Cardiac muscle cell (in vitro differentiated cells and primary cell): Measurements from ENCODE around the gene BAK1. TPM values are rescaled to one million over a fixed set of nuclear protein-coding genes. Genes with fewer than 3 reads are reported as not detected.

Experiments used
- DNase-seq, 2 donors: peaks; one replicate each; pipeline versions ENCODE4 v3.0.0 to v3.0.0-alpha.2; 2010 to 2017; ENCODE audit warnings: low read depth in 1 of 2, low spot score in 1 of 2
- H3K27ac ChIP-seq: fragments of 200-600 bp; sonication (generic); 2 replicates; pipeline ENCODE4 v1.5.1; 2016
- H3K27me3 ChIP-seq: fragments of 200-600 bp; sonication (generic); 2 replicates; pipeline ENCODE4 v1.6.0; 2016; ENCODE audit warnings: control low read depth
- H3K36me3 ChIP-seq: fragments of 200-600 bp; sonication (generic); 2 replicates; pipeline ENCODE4 v1.5.1; 2016; ENCODE audit warnings: control low read depth
- H3K4me1 ChIP-seq: fragments of 200-600 bp; sonication (generic); 2 replicates; pipeline ENCODE4 v1.8.1; 2017; ENCODE audit warnings: low read depth, mild to moderate bottlenecking, mixed run types
- H3K4me3 ChIP-seq: fragments of 200-600 bp; sonication (generic); 2 replicates; pipeline ENCODE4 v1.5.1; 2016; ENCODE audit warnings: mild to moderate bottlenecking
- H3K9me3 ChIP-seq: fragments of 200-600 bp; sonication (generic); 2 replicates; pipeline ENCODE4 v1.5.1; 2017; ENCODE audit warnings: low read depth, mild to moderate bottlenecking, control low read depth
- polyA plus RNA-seq: library from polyadenylated mRNA; unstranded; fragments of >200 nt; fragmentation: Nextera tagmentation; extraction: Ambion mirVana; gene quantifications from 2 replicates; pipeline ENCODE4 v1.2.1, GENCODE V29; 2016
- total RNA-seq: library from RNA; depleted of rRNA; stranded (reverse); fragments of >200 nt; gene quantifications from 2 replicates; pipeline ENCODE4 v1.2.3, GENCODE V29; 2016
- TF ChIP-seq, protein P1 (sequence below): IDR thresholded peaks from 2 replicates; pipeline ENCODE4 v1.5.1; 2012; ENCODE audit warnings: low read depth, mild to moderate bottlenecking, low read length

The BAK1 gene
- total RNA-seq (39.0 and 60.8 TPM in 2 replicates), polyA plus RNA-seq (56.1 and 85.3 TPM in 2 replicates)

DNA sequence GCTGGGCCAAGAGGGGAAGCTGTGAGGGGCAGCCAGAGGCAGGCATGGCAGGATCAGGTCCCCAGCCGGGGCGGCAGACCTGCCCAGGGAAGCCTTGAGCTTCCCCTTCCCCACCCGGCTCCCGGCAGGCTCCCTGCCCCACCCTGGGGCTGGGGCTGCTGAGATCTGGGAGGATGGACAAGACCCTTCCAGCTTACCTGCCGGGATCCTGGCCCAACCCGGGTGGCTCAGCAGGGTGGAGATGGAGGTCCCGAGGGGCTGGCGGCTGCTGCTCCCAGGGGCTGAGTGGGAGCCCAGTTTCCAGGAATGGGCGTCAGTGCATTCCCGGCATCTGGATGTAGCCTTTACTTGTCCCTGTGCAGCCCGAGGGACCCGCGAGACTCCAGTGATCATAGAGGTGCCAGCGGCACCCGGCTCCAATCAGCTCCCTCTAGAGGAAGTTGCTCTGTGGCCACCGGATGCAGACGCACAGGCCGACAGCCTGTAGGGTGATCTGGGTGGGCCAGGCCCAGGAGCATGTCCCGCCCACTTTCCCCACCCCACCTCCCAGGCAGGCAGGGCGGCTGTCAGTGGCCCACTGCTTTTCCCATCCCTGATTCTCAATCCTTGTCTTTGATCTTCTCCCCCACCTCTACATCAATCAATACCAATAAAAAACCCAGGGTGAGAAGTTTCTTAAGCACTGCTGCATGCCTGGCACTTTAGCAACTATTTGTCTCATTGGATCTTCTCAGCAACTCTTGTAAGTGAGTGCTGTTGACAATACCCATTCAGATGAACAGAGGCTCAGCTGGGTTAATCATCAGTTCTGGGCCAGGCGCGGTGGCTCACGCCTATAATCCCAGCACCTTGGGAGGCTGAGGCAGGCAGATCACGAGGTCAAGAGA is at the start of gene BAK1:
BAK1 (minus strand) TSS at position 449 of the 887 bp plus-strand sequence. CDS start 2,672 bp downstream, outside the sequence.
- H3K4me1 ChIP-seq: peaks cover 7% of the 10 kb centered on the region
- peak within 1 kb of the TSS; percentile 75 for H3K27ac ChIP-seq
- TF ChIP-seq, protein P1, sequence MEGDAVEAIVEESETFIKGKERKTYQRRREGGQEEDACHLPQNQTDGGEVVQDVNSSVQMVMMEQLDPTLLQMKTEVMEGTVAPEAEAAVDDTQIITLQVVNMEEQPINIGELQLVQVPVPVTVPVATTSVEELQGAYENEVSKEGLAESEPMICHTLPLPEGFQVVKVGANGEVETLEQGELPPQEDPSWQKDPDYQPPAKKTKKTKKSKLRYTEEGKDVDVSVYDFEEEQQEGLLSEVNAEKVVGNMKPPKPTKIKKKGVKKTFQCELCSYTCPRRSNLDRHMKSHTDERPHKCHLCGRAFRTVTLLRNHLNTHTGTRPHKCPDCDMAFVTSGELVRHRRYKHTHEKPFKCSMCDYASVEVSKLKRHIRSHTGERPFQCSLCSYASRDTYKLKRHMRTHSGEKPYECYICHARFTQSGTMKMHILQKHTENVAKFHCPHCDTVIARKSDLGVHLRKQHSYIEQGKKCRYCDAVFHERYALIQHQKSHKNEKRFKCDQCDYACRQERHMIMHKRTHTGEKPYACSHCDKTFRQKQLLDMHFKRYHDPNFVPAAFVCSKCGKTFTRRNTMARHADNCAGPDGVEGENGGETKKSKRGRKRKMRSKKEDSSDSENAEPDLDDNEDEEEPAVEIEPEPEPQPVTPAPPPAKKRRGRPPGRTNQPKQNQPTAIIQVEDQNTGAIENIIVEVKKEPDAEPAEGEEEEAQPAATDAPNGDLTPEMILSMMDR: peak; percentile 58
- H3K4me3 ChIP-seq: peak within 1 kb of the TSS; percentile 61
- H3K9me3 ChIP-seq: no peaks in the 10 kb centered on the region
- H3K36me3 ChIP-seq: peaks cover 7% of the 10 kb centered on the region
- DNase-seq: peak; percentile 91 to 94
- H3K27me3 ChIP-seq: no peaks in the 10 kb centered on the region

DNA sequence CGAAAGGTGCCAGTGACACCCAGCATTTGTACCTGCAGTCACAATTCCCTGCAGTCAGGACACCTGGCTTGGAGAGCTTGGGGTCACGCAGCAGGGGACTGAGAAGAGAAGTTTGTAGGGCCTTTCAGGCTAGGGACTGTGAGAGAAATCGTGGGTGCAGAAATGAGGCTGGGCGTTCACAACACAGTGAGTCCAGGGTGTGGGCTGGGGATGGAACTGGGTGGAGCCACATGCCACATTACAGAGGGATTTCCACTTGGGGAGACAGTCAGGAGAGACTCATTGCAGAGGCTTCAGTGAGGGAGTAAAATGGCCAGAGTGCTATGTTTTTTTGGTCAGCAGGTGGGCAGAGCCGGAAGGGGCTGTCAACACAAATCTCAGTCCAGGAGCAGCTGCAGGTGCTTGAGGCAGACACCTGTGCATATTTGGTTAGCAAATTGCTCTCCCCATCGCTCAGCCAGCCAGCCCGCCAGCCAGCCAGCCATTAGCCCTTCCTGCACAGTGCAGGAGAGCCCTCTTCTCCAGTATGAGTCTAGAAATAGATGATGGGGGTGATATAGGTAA is 48.4 kb upstream of the BAK1 start:
- peaks cover 13% of the 10 kb centered on the region for H3K27me3 ChIP-seq
- DNase-seq: no peak
- H3K4me1 ChIP-seq: no peaks in the 10 kb centered on the region
- TF ChIP-seq, protein P1: no peak
- H3K9me3 ChIP-seq: no peaks in the 10 kb centered on the region
- H3K4me3 ChIP-seq: no peak overlapping the region
- H3K27ac ChIP-seq: no peak overlapping the region
- no peaks in the 10 kb centered on the region for H3K36me3 ChIP-seq

DNA sequence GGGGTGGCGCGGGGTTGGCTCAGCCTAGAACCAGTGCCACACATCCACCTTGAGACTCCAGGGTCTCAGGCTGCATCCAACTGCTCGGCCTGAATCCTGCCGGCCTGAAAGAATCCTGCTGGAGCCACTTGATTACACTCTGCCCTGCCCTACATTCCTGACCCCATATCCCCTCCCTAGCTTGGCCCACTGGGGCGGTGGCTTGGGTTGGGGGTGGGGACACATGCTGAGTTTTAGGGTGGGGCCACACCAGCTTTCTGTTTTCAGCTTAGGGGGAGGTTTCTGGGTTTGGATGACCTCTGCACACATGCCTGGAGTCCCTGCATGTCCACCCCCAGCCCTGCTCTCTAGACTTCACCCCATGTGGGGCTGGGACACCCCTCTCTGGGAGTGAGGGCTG is 47.8 kb upstream of the BAK1 start:
- no peaks in the 10 kb centered on the region for H3K36me3 ChIP-seq
- no peaks in the 10 kb centered on the region for H3K4me1 ChIP-seq
- no peak overlapping the region for H3K27ac ChIP-seq
- DNase-seq: no peak
- H3K4me3 ChIP-seq: no peak overlapping the region
- TF ChIP-seq, protein P1: no peak
- H3K27me3 ChIP-seq: peaks cover 11% of the 10 kb centered on the region
- H3K9me3 ChIP-seq: no peaks in the 10 kb centered on the region

DNA sequence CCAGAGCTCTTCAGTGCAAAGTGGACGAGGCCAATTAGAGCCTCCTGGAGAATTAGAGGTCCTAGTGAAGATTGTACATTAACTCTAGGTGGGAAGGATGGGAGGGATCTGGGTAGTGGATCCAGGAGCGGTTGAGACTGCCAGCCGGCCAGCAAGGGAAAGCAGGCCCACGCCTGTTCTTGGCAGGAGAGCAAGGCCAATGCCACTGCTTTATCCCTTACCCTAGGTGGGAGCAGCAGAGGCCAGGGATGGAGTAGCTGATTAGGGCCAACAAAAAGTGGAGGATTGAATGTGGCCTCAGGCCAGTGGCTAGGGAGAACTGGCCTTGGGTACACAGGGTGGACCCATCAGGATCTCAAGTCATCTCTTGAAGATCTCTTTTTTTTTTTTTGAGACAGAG is 44.8 kb upstream of the BAK1 start:
- DNase-seq: no peak
- Histone ChIP-seq H3K27me3 (peaks cover 41% of the 10 kb centered on the region), H3K4me3 (no peak overlapping the region), H3K4me1 (peaks cover 5% of the 10 kb centered on the region), H3K36me3 (no peaks in the 10 kb centered on the region), H3K27ac (no peak overlapping the region), H3K9me3 (no peaks in the 10 kb centered on the region)
- TF ChIP-seq, protein P1: no peak

DNA sequence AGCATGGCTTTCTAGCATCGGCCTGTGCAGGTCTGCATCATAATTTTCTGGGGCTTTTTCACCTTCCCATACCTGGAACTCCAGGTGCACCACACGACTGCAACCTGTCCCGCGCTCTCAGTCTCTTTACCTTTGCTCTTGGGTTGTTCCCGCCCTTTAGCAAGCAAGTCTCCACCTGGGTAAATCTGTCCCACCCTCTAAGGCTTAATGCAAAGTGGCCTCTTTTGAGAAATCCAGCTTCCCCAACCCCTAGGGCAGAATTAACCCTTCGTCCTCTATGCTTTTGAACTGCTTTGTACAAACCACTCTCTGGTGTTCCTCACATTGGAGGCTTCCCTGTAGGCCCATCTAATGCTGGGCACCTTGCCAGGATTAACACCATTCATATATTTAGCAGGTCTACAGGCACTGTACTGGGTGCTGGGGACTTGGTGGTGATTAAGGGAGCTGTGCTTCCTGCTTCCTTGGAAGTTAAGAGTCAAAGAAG is 43.9 kb upstream of the BAK1 start:
- H3K27ac ChIP-seq: no peak overlapping the region
- H3K9me3 ChIP-seq: no peaks in the 10 kb centered on the region
- H3K4me1 ChIP-seq: peaks cover 5% of the 10 kb centered on the region
- H3K27me3 ChIP-seq: peaks cover 50% of the 10 kb centered on the region
- no peak for DNase-seq
- TF ChIP-seq, protein P1: no peak
- H3K4me3 ChIP-seq: no peak overlapping the region
- no peaks in the 10 kb centered on the region for H3K36me3 ChIP-seq
